Kidney epithelial cell (primary cell): ENCODE data around the gene ZNF609. TPM values are rescaled to one million over a fixed set of nuclear protein-coding genes. Genes with fewer than 3 reads are reported as not detected.

Source experiments
- DNase-seq: peaks from one replicate; pipeline ENCODE4 v3.0.0-alpha.2; 2010; ENCODE audit warnings: low read depth
- H3K27me3 ChIP-seq: 2 replicates; pipeline ENCODE4 v1.6.0; 2011; ENCODE audit warnings: low read length; ENCODE audit not compliant: control insufficient read depth, insufficient read depth
- H3K36me3 ChIP-seq: 2 replicates; pipeline ENCODE4 v1.5.1; 2011; ENCODE audit warnings: low read length; ENCODE audit not compliant: control insufficient read depth, insufficient read depth
- H3K4me3 ChIP-seq: 2 replicates; pipeline ENCODE4 v1.5.1; 2011; ENCODE audit warnings: low read depth, mild to moderate bottlenecking, control low read depth, low read length
- CTCF ChIP-seq: IDR thresholded peaks from 2 replicates; pipeline ENCODE4 v1.5.1; 2011; ENCODE audit warnings: mild to moderate bottlenecking, moderate library complexity, low read length, control low read depth, inconsistent platforms; ENCODE audit not compliant: insufficient read depth, poor library complexity, severe bottlenecking
- total RNA-seq: library from RNA; depleted of rRNA; stranded (reverse); fragments of >200 nt; gene quantifications from 2 replicates; pipeline ENCODE4 v1.2.3, GENCODE V29; 2015

ZNF609 gene
- total RNA-seq, 1 donor from 2014 or later = 18.4 TPM

GRCh38 chr15:64474846-64475245 lies 14.5 kb downstream of the ZNF609 start:
- DNase-seq = no peak
- Histone ChIP-seq H3K4me3 (no peak overlapping the region), H3K27me3 (no peaks in the 10 kb centered on the region), H3K36me3 (no peaks in the 10 kb centered on the region)
- no peak for TF ChIP-seq CTCF

GRCh38 chr15:64476550-64476949 lies 16.2 kb downstream of the ZNF609 start:
- H3K27me3 ChIP-seq = no peaks in the 10 kb centered on the region
- no peak for DNase-seq
- H3K36me3 ChIP-seq = no peaks in the 10 kb centered on the region
- no peak for TF ChIP-seq CTCF
- no peak overlapping the region for H3K4me3 ChIP-seq

- no peaks in the 10 kb centered on the region for H3K27me3 ChIP-seq
- DNase-seq = no peak
- H3K36me3 ChIP-seq = no peaks in the 10 kb centered on the region
- H3K4me3 ChIP-seq = no peak overlapping the region
- TF ChIP-seq CTCF = no peak
Measured at GRCh38 chr15:64478863-64479262, 18.5 kb downstream of the ZNF609 start.

GRCh38 chr15:64480891-64481290 lies 20.5 kb downstream of the ZNF609 start:
- Histone ChIP-seq H3K36me3 (no peaks in the 10 kb centered on the region), H3K27me3 (no peaks in the 10 kb centered on the region), H3K4me3 (no peak overlapping the region)
- TF ChIP-seq CTCF = no peak
- no peak for DNase-seq

GRCh38 chr15:64483749-64484148 lies 23.4 kb downstream of the ZNF609 start:
- H3K27me3 ChIP-seq = no peaks in the 10 kb centered on the region
- H3K4me3 ChIP-seq = no peak overlapping the region
- no peak for DNase-seq
- no peak for TF ChIP-seq CTCF
- H3K36me3 ChIP-seq = no peaks in the 10 kb centered on the region

GRCh38 chr15:64485796-64486195 lies 25.4 kb downstream of the ZNF609 start:
- DNase-seq = no peak
- TF ChIP-seq CTCF = no peak
- Histone ChIP-seq H3K36me3 (no peaks in the 10 kb centered on the region), H3K4me3 (no peak overlapping the region), H3K27me3 (no peaks in the 10 kb centered on the region)
